ENCODE results near the gene CCDC188. TPM values are rescaled to one million over a fixed set of nuclear protein-coding genes. Genes with fewer than 3 reads are reported as not detected.

The CCDC188 gene
- total RNA-seq, 1 donor = 0.36 TPM

GRCh38 chr22:20135265-20135664 lies 15.6 kb downstream of the CCDC188 start:
- H3K4me3 ChIP-seq (ENCODE audit: insufficient read depth, low read length) = no peak overlapping the region
- H3K4me1 ChIP-seq (ENCODE audit: insufficient read depth, low read length) = peaks cover 19% of the 10 kb centered on the region
- H3K27ac ChIP-seq (ENCODE audit: low read depth, low read length) = no peak overlapping the region
- peaks cover 54% of the 10 kb centered on the region for H4K20me1 ChIP-seq (ENCODE audit: insufficient read depth, low read length)
- H3K27me3 ChIP-seq (ENCODE audit: insufficient read depth, low read length) = no peaks in the 10 kb centered on the region
- peaks cover 83% of the 10 kb centered on the region for H3K79me2 ChIP-seq (ENCODE audit: insufficient read depth, low read length)
- TF ChIP-seq CTCF (IDR thresholded peaks at IDR 0.05; ENCODE audit: extremely low read depth, low read depth, low read length) = no peak
- no peaks in the 10 kb centered on the region for H3K9me3 ChIP-seq (ENCODE audit: low read depth, low read length)
- H2AFZ ChIP-seq (ENCODE audit: low read length) = no peak overlapping the region
- peaks cover 5% of the 10 kb centered on the region for H3K36me3 ChIP-seq (ENCODE audit: insufficient read depth, low read length)
- DNase-seq (ENCODE audit: insufficient read length, low spot score, missing footprints) = no peak
- H3K4me2 ChIP-seq (ENCODE audit: insufficient read depth, low read length) = no peak overlapping the region

GRCh38 chr22:20133930-20134549 lies 16.8 kb downstream of the CCDC188 start:
- H3K4me2 ChIP-seq (ENCODE audit: insufficient read depth, low read length) = no peak overlapping the region
- no peak overlapping the region for H3K27ac ChIP-seq (ENCODE audit: low read depth, low read length)
- no peak for TF ChIP-seq CTCF (IDR thresholded peaks at IDR 0.05; ENCODE audit: extremely low read depth, low read depth, low read length)
- peaks cover 70% of the 10 kb centered on the region for H3K79me2 ChIP-seq (ENCODE audit: insufficient read depth, low read length)
- H3K9me3 ChIP-seq (ENCODE audit: low read depth, low read length) = no peaks in the 10 kb centered on the region
- H3K36me3 ChIP-seq (ENCODE audit: insufficient read depth, low read length) = no peaks in the 10 kb centered on the region
- peaks cover 54% of the 10 kb centered on the region for H4K20me1 ChIP-seq (ENCODE audit: insufficient read depth, low read length)
- H3K4me3 ChIP-seq (ENCODE audit: insufficient read depth, low read length) = no peak overlapping the region
- H3K4me1 ChIP-seq (ENCODE audit: insufficient read depth, low read length) = peaks cover 19% of the 10 kb centered on the region
- no peak overlapping the region for H2AFZ ChIP-seq (ENCODE audit: low read length)
- no peak for DNase-seq (ENCODE audit: insufficient read length, low spot score, missing footprints)
- no peaks in the 10 kb centered on the region for H3K27me3 ChIP-seq (ENCODE audit: insufficient read depth, low read length)

GRCh38 chr22:20132686-20133246 lies 18.1 kb downstream of the CCDC188 start:
- H4K20me1 ChIP-seq (ENCODE audit: insufficient read depth, low read length) = peaks cover 47% of the 10 kb centered on the region
- peak overlapping the region; percentile 37 for H3K27ac ChIP-seq (ENCODE audit: low read depth, low read length)
- no peak for TF ChIP-seq CTCF (IDR thresholded peaks at IDR 0.05; ENCODE audit: extremely low read depth, low read depth, low read length)
- H3K4me3 ChIP-seq (ENCODE audit: insufficient read depth, low read length) = peak overlapping the region; percentile 82
- H3K27me3 ChIP-seq (ENCODE audit: insufficient read depth, low read length) = no peaks in the 10 kb centered on the region
- H3K4me2 ChIP-seq (ENCODE audit: insufficient read depth, low read length) = peak overlapping the region; percentile 88
- no peak overlapping the region for H2AFZ ChIP-seq (ENCODE audit: low read length)
- peaks cover 59% of the 10 kb centered on the region for H3K79me2 ChIP-seq (ENCODE audit: insufficient read depth, low read length)
- peaks cover 12% of the 10 kb centered on the region for H3K4me1 ChIP-seq (ENCODE audit: insufficient read depth, low read length)
- DNase-seq (ENCODE audit: insufficient read length, low spot score, missing footprints) = no peak
- H3K9me3 ChIP-seq (ENCODE audit: low read depth, low read length) = no peaks in the 10 kb centered on the region
- H3K36me3 ChIP-seq (ENCODE audit: insufficient read depth, low read length) = peaks cover 2% of the 10 kb centered on the region

GRCh38 chr22:20131859-20132685 lies 18.8 kb downstream of the CCDC188 start:
- Histone ChIP-seq H3K4me2 (ENCODE audit: insufficient read depth, low read length) (peak overlapping the region; percentile 88), H3K4me3 (ENCODE audit: insufficient read depth, low read length) (peak overlapping the region; percentile 82), H4K20me1 (ENCODE audit: insufficient read depth, low read length) (peaks cover 40% of the 10 kb centered on the region), H3K79me2 (ENCODE audit: insufficient read depth, low read length) (peaks cover 52% of the 10 kb centered on the region), H3K9me3 (ENCODE audit: low read depth, low read length) (no peaks in the 10 kb centered on the region), H3K36me3 (ENCODE audit: insufficient read depth, low read length) (peaks cover 9% of the 10 kb centered on the region), H3K27ac (ENCODE audit: low read depth, low read length) (peak overlapping the region; percentile 37), H2AFZ (ENCODE audit: low read length) (no peak overlapping the region), H3K4me1 (ENCODE audit: insufficient read depth, low read length) (peaks cover 10% of the 10 kb centered on the region), H3K27me3 (ENCODE audit: insufficient read depth, low read length) (no peaks in the 10 kb centered on the region)
- peak; percentile 94 for DNase-seq (ENCODE audit: insufficient read length, low spot score, missing footprints)
- TF ChIP-seq CTCF (IDR thresholded peaks at IDR 0.05; ENCODE audit: extremely low read depth, low read depth, low read length) = no peak
